ENCODE results near the gene PKN3. TPM values are rescaled to one million over a fixed set of nuclear protein-coding genes. Genes with fewer than 3 reads are reported as not detected.

The PKN3 gene
- polyA plus RNA-seq, 1 donor from 2014 or later: 0.06 TPM

GRCh38 chr9:128702949-128703615 lies 779 bp downstream of the PKN3 start:
- Histone ChIP-seq H3K9me3 (ENCODE audit: low read length) (no peaks in the 10 kb centered on the region), H3K36me3 (ENCODE audit: insufficient read depth, low read length) (no peaks in the 10 kb centered on the region), H3K27ac (ENCODE audit: low read length) (no peak overlapping the region), H3K79me2 (replicated peaks; ENCODE audit: insufficient read depth, low read length) (no peaks in the 10 kb centered on the region), H3K27me3 (ENCODE audit: insufficient read depth, low read depth, low read length) (peaks cover 3% of the 10 kb centered on the region), H2AFZ (ENCODE audit: low read depth, low read length) (no peak overlapping the region), H3F3A (ENCODE audit: insufficient read depth, low read length, poor library complexity, severe bottlenecking) (no peaks in the 10 kb centered on the region), H3K9ac (ENCODE audit: low read length) (no peak overlapping the region), H3K4me3 (ENCODE audit: low read length) (peak overlapping the region; percentile 73), H3K9me2 (ENCODE audit: insufficient read depth, low read length) (no peaks in the 10 kb centered on the region), H4K20me1 (ENCODE audit: insufficient read depth) (no peaks in the 10 kb centered on the region), H3K4me2 (ENCODE audit: low read length) (no peak overlapping the region)
- TF ChIP-seq MXI1 (conservative IDR thresholded peaks at IDR 0.05; ENCODE audit: poor library complexity, severe bottlenecking): no peak
- TF ChIP-seq RAD21 (conservative IDR thresholded peaks at IDR 0.05): no peak
- TF ChIP-seq CTCF (IDR thresholded peaks at IDR 0.05; ENCODE audit: poor library complexity, severe bottlenecking): no peak
- no peak for TF ChIP-seq POLR2AphosphoS5 (IDR thresholded peaks at IDR 0.05)
- no peak for TF ChIP-seq EP300 (conservative IDR thresholded peaks at IDR 0.05; ENCODE audit: poor library complexity, severe bottlenecking)
- no peak for TF ChIP-seq REST (IDR thresholded peaks at IDR 0.05; ENCODE audit: borderline replicate concordance)
- TF ChIP-seq SMC3 (conservative IDR thresholded peaks at IDR 0.05; ENCODE audit: poor library complexity): no peak
- TF ChIP-seq TAF1 (IDR thresholded peaks at IDR 0.05; ENCODE audit: low read depth): no peak
- no peak for TF ChIP-seq EZH2 (IDR thresholded peaks at IDR 0.05; ENCODE audit: borderline replicate concordance, insufficient read depth, low read length, poor library complexity, severe bottlenecking)

GRCh38 chr9:128703616-128704355 lies 1.5 kb downstream of the PKN3 start:
- peaks cover 3% of the 10 kb centered on the region for H3K27me3 ChIP-seq (ENCODE audit: insufficient read depth, low read depth, low read length)
- no peak overlapping the region for H3K4me2 ChIP-seq (ENCODE audit: low read length)
- no peaks in the 10 kb centered on the region for H3K36me3 ChIP-seq (ENCODE audit: insufficient read depth, low read length)
- H3F3A ChIP-seq (ENCODE audit: insufficient read depth, low read length, poor library complexity, severe bottlenecking): no peaks in the 10 kb centered on the region
- H4K20me1 ChIP-seq (ENCODE audit: insufficient read depth): no peaks in the 10 kb centered on the region
- no peaks in the 10 kb centered on the region for H3K79me2 ChIP-seq (replicated peaks; ENCODE audit: insufficient read depth, low read length)
- H3K9ac ChIP-seq (ENCODE audit: low read length): no peak overlapping the region
- no peak overlapping the region for H3K4me3 ChIP-seq (ENCODE audit: low read length)
- TF ChIP-seq RAD21 (conservative IDR thresholded peaks at IDR 0.05): no peak
- H3K27ac ChIP-seq (ENCODE audit: low read length): no peak overlapping the region
- H3K9me2 ChIP-seq (ENCODE audit: insufficient read depth, low read length): no peaks in the 10 kb centered on the region
- no peak overlapping the region for H2AFZ ChIP-seq (ENCODE audit: low read depth, low read length)
- H3K9me3 ChIP-seq (ENCODE audit: low read length): no peaks in the 10 kb centered on the region
